Stimulated activated CD8-positive, alpha-beta memory T cell treated with anti-CD3 and anti-CD28 coated beads, Interleukin-7, amount 100 ng/mL, for 24 hours (primary cell): ENCODE measurements around the gene CDH4.

Source experiments
- DNase-seq: peaks from one replicate; pipeline ENCODE4 v3.0.0-alpha.2; 2020; ENCODE audit warnings: low read depth

CDH4 gene

GRCh38 chr20:61301711-61302525 lies 49.9 kb downstream of the CDH4 start:
- DNase-seq, result no peak

GRCh38 chr20:61303217-61303616 lies 51.2 kb downstream of the CDH4 start:
- no peak for DNase-seq

GRCh38 chr20:61303675-61304074 lies 51.6 kb downstream of the CDH4 start:
- no peak for DNase-seq

- DNase-seq, result no peak
These were observed 52.7 kb downstream of the CDH4 start for GRCh38 chr20:61304750-61305149.

DNA sequence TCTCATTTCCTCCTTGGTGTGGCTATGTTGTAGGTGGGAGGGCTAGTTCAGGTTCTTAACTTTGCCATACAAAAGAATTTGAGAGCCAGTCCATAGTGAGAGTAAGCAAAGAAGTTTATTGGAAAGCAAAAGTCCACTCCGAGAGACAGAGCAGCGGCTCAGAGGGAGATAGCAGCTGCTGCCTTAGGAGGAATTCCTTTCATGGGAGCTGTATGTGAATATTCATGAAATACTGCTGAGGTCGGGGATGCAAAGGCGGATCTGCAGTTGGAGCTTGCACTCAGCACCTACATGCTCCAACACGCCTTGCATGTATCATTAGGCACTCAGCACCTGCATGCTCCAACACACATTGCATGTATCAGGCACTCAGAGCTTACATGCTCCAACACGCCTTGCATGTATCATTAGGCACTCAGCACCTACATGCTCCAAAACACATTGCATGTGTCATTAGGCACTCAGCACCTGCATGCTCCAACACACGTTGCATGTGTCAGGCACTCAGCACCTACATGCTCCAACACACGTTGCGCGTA lies 54.9 kb downstream of the CDH4 start:
- no peak for DNase-seq

GRCh38 chr20:61307686-61308476 lies 55.8 kb downstream of the CDH4 start:
- no peak for DNase-seq

- DNase-seq, result no peak
These were observed 56.4 kb downstream of the CDH4 start for GRCh38 chr20:61308477-61308774.

GRCh38 chr20:61310954-61311353 lies 58.9 kb downstream of the CDH4 start:
- no peak for DNase-seq

DNA sequence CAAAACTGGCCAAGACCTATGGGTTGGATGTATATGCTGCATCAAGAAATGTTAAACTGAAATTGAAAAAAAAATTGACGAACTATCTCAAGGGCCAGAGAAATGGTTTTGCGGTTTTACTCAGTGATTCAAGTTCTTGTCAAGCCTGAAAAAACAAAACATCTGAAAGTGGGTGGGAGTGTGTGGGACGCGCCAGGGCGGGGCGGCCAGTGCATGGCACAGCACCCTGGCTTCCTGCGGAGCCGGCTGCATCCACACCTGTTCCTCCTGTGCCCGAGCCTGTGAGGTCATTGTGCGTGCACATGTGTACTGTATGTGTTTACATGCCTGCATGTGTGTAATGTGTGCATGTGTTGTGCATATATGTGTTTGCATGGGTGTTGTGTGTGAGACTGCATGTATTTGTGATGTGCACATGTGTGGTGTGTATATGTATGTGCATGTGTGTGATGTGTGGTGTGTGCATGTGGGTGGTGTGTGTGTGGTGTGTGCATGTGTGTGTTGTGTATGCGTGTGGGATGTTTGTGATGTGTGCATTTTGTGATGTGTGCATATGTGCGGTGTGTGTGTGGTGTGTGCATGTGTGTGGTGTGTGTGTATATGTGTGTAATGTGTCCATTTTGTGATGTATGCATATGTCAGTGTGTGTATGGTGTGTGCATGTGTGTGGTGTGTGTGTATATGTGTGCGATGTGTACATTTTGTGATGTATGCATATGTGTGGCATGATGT lies 59.8 kb downstream of the CDH4 start:
- no peak for DNase-seq

- DNase-seq, result no peak
These were observed 60.9 kb downstream of the CDH4 start for GRCh38 chr20:61312925-61313324.

GRCh38 chr20:61313396-61313795 lies 61.3 kb downstream of the CDH4 start:
- DNase-seq, result no peak

DNA sequence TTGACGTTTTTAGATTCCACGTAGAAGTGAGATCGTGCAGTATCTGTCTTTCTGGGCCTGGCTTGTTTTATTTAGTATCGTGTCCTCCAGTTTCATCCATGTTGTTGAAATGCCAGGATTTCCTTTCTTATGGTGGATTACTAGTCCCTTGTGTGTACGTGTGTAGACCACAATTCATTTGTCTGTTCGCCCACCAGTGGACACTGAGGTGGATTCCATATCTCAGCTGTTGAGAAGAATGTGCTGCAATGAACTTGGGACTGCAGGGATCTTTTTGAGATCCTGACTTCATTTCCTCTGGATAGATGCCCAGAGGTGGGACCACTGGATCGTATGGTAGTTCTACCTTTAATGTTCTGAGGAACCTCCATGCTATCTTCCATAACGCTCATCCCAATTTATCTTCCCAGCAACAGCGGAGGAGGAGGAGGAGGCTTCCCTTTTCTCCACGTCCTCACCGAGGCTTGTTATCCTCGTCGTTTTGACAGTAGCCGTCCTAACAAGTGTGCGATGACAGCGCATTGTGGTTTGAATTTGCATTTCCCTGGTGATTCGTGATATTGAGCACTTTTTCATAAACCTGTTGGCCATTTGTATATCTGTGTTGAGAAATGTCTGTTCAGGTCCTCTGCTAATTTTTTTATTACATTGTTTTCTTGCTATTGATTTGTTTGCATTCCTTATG lies 62.4 kb downstream of the CDH4 start:
- DNase-seq, result no peak

GRCh38 chr20:61315319-61315718 lies 63.3 kb downstream of the CDH4 start:
- no peak for DNase-seq

DNA sequence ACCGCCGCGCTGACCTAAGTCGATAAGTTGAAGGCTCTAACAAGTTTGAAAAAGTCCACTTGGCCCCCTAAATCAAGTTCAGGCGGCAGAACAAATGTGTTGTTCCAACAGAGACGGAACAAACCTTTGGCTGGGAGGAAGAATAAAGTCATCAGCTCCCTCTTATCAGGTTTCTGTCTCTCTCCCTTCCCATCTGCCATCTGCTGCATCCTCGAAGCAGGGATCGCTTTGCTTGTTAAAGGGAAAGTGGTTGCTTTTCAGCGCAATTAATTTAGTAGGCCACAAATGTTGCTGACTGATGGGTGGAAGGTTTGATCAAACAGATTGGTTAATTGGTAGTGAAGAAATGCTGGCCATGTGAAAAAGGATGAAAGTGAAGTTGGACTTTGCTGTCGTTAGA lies 64.3 kb downstream of the CDH4 start:
- no peak for DNase-seq

- DNase-seq, result no peak
These were observed 66.0 kb downstream of the CDH4 start for GRCh38 chr20:61317966-61318530.

- DNase-seq, result no peak
These were observed 68.8 kb downstream of the CDH4 start for GRCh38 chr20:61320691-61321425.

DNA sequence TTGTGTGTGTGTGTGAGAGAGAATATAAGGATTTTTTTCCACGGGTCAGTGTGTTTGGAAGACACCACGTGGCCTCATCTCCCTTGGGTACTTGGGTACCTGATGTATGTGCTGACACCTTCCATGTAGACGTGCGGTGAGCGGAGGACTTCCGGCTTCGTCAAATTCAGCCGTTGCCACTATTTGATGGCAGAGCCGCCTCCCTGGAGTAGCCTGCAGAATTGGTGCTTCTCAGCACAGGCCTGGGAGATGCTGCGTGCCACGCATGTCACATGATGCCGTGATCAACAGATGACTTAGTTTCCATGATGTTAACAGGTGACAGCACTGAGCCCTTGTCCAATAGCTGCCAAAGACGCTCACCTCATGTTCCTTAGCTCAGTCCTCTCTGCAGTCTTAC lies 69.4 kb downstream of the CDH4 start:
- DNase-seq, result no peak

DNA sequence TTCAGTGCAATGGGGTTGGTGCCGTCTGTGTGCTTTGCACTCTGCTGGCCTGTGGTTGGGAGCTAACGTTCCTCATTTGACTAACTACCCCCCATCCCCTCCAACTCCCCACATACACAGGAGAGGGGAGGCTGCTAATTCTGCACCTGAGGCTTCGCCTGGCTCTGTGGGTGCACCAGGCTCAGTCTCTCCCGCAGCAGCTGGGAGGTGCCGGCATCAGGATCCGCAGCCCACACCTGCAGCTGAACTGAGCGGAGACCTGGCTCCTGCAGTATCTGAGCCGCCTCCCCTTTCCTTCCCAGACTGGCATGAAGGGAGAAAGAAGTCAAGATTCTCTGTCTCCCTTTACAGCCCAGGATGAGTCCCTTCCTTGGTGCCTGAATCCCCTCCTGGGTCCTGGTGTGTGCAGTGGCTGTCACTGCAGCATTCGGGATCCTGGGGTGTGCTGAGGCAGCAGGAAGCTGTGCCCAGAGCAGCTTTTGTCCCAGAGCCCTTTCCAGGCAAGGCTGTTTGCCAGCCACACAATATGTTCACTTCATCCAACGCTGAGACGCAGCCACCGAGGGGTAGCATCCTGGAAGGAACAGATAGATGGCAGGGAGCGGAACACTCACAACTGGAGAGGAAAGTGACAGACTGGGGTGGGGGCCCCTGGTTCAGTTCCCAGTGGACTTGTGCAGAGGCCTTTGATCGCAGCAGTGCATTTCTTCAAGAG lies 70.2 kb downstream of the CDH4 start:
- no peak for DNase-seq

GRCh38 chr20:61324906-61325305 lies 72.8 kb downstream of the CDH4 start:
- no peak for DNase-seq

GRCh38 chr20:61325718-61326117 lies 73.7 kb downstream of the CDH4 start:
- DNase-seq, result no peak
